RPMI8226 (cell line): Measurements from ENCODE around the gene MRPS9.

Source experiments
- DNase-seq: peaks from one replicate; pipeline ENCODE4 v3.0.0-alpha.2; 2015

The MRPS9 gene

GRCh38 chr2:105126336-105126735 is 88.5 kb downstream of the MRPS9 start:
- no peak for DNase-seq

- DNase-seq = no peak
Measured at GRCh38 chr2:105127289-105127915, 89.5 kb downstream of the MRPS9 start.

- DNase-seq = no peak
Measured at GRCh38 chr2:105129722-105130232, 91.9 kb downstream of the MRPS9 start.

- DNase-seq = no peak
Measured at GRCh38 chr2:105130546-105130945, 92.7 kb downstream of the MRPS9 start.

GRCh38 chr2:105134081-105134480 is 96.2 kb downstream of the MRPS9 start:
- DNase-seq = no peak

- DNase-seq = no peak
Measured at GRCh38 chr2:105135436-105135835, 97.6 kb downstream of the MRPS9 start.

- DNase-seq = no peak
Measured at GRCh38 chr2:105136394-105136793, 98.5 kb downstream of the MRPS9 start.

- no peak for DNase-seq
Measured at GRCh38 chr2:105138643-105139042, 100.8 kb downstream of the MRPS9 start.

- DNase-seq = no peak
Measured at GRCh38 chr2:105139556-105140239, 101.8 kb downstream of the MRPS9 start.

- no peak for DNase-seq
Measured at GRCh38 chr2:105140240-105140568, 102.3 kb downstream of the MRPS9 start.

- no peak for DNase-seq
Measured at GRCh38 chr2:105141099-105141614, 103.3 kb downstream of the MRPS9 start.

- DNase-seq = no peak
Measured at GRCh38 chr2:105142239-105142638, 104.4 kb downstream of the MRPS9 start.

GRCh38 chr2:105143094-105143466 is 105.2 kb downstream of the MRPS9 start:
- DNase-seq = no peak

- DNase-seq = peak; percentile 26
Measured at GRCh38 chr2:105143467-105144151, 105.7 kb downstream of the MRPS9 start.

- DNase-seq = no peak
Measured at GRCh38 chr2:105144152-105144940, 106.5 kb downstream of the MRPS9 start.

- no peak for DNase-seq
Measured at GRCh38 chr2:105144941-105145300, 107.1 kb downstream of the MRPS9 start.

- no peak for DNase-seq
Measured at GRCh38 chr2:105149272-105149671, 111.4 kb downstream of the MRPS9 start.
